GM12878 (cell line): ENCODE results near the gene OAF. TPM values are rescaled to one million over a fixed set of nuclear protein-coding genes. Genes with fewer than 3 reads are reported as not detected.

Experiments used
- EZH2 ChIP-seq: IDR thresholded peaks from 2 replicates; pipeline ENCODE4 v1.6.1; 2012; ENCODE audit warnings: low read depth, mild to moderate bottlenecking, control low read depth, inconsistent platforms, low read length, borderline replicate concordance; ENCODE audit not compliant: control insufficient read depth
- FOXK2 ChIP-seq: fragments of 450-650 bp; IDR thresholded peaks from 2 replicates; pipeline ENCODE4 v1.6.1; 2017; ENCODE audit warnings: mild to moderate bottlenecking, moderate library complexity
- NR2F1 ChIP-seq: fragments of 450-650 bp; conservative IDR thresholded peaks from 2 replicates; pipeline ENCODE4 v1.6.1; 2017; ENCODE audit warnings: mild to moderate bottlenecking
- RB1 ChIP-seq: fragments of 450-650 bp; formaldehyde crosslinking; IDR thresholded peaks from 2 replicates; pipeline ENCODE4 v1.6.1; 2017; ENCODE audit warnings: mild to moderate bottlenecking, borderline replicate concordance
- RFX5 ChIP-seq: IDR thresholded peaks from 2 replicates; pipeline ENCODE4 v1.6.1; 2011; ENCODE audit warnings: low read depth, low read length, improper control_type of control experiment
- SIN3A ChIP-seq: IDR thresholded peaks from 2 replicates; pipeline ENCODE4 v1.6.1; 2012; ENCODE audit warnings: low read depth, low read length, improper control_type of control experiment
- SREBF2 ChIP-seq: IDR thresholded peaks from 2 replicates; pipeline ENCODE4 v1.6.1; 2012; ENCODE audit warnings: mild to moderate bottlenecking, low read length
- ZNF207 ChIP-seq: fragments of 450-650 bp; IDR thresholded peaks from 2 replicates; pipeline ENCODE4 v1.6.1; 2014; ENCODE audit warnings: antibody characterized with exemption, mild to moderate bottlenecking, borderline replicate concordance
- polyA plus RNA-seq, 11 experiments: library from polyadenylated mRNA; depleted of rRNA in 4 of 11; unstranded in 6 of 11; stranded (reverse) in 5 of 11; fragments of >200 nt; fragmentation: Nextera tagmentation in 4 of 11; fragmentation: Illumina TruSeq in 1 of 11; extraction: Ambion mirVana in 4 of 11; extraction: Trizol in 1 of 11; gene quantifications; 1 replicate in 1 of 11; 2 replicates in 10 of 11; pipeline versions ENCODE4 v1.2.1 to v1.2.3, GENCODE V29; 2011 to 2016; ENCODE audit warnings: inconsistent platforms in 2 of 11, missing spikeins in 2 of 11, low read depth in 1 of 11
- total RNA-seq, 4 experiments: library from RNA; depleted of rRNA in 3 of 4; stranded (reverse); fragments of >200 nt in 3 of 4; fragmentation: Illumina TruSeq in 1 of 4; extraction: Trizol in 1 of 4; gene quantifications; 2 replicates each; pipeline versions ENCODE4 v1.2.1 to v1.2.3, GENCODE V29; 2013 to 2021
- TF ChIP-seq, protein P1 (sequence below): fragments of 450-650 bp; formaldehyde crosslinking; IDR thresholded peaks from 2 replicates; pipeline ENCODE4 v1.5.0; 2022; ENCODE audit warnings: mild to moderate bottlenecking, missing genetic modification characterization
- TF ChIP-seq, protein P2 (sequence below): fragments of 450-650 bp; IDR thresholded peaks from 2 replicates; pipeline ENCODE4 v1.6.1; 2014; ENCODE audit warnings: mild to moderate bottlenecking
- TF ChIP-seq, protein P3 (sequence below): fragments of 450-650 bp; IDR thresholded peaks from 2 replicates; pipeline ENCODE4 v1.6.1; 2017; ENCODE audit warnings: mild to moderate bottlenecking, low read depth, inconsistent platforms; ENCODE audit not compliant: poor library complexity, severe bottlenecking
- TF ChIP-seq, protein P4 (sequence below): IDR thresholded peaks from 2 replicates; pipeline ENCODE4 v1.6.1; 2011; ENCODE audit warnings: borderline replicate concordance, low read depth, mild to moderate bottlenecking, moderate library complexity, mixed read lengths, low read length; ENCODE audit not compliant: insufficient read depth; ENCODE audit errors: extremely low read length
- TF ChIP-seq, protein P5 (sequence below): fragments of 450-650 bp; IDR thresholded peaks from 2 replicates; pipeline ENCODE4 v1.6.1; 2017; ENCODE audit warnings: borderline replicate concordance
- TF ChIP-seq, protein P6 (sequence below): fragments of 450-650 bp; IDR thresholded peaks from 2 replicates; pipeline ENCODE4 v1.6.1; 2016; ENCODE audit warnings: mild to moderate bottlenecking, moderate library complexity, borderline replicate concordance

Gene OAF
- total and polyA plus RNA-seq, 10 of the 15 experiments (the other 5 are each of a cell fraction or from before 2014, with no cell fraction given) = 0.10 to 4.7 (median 1.1) TPM

DNA sequence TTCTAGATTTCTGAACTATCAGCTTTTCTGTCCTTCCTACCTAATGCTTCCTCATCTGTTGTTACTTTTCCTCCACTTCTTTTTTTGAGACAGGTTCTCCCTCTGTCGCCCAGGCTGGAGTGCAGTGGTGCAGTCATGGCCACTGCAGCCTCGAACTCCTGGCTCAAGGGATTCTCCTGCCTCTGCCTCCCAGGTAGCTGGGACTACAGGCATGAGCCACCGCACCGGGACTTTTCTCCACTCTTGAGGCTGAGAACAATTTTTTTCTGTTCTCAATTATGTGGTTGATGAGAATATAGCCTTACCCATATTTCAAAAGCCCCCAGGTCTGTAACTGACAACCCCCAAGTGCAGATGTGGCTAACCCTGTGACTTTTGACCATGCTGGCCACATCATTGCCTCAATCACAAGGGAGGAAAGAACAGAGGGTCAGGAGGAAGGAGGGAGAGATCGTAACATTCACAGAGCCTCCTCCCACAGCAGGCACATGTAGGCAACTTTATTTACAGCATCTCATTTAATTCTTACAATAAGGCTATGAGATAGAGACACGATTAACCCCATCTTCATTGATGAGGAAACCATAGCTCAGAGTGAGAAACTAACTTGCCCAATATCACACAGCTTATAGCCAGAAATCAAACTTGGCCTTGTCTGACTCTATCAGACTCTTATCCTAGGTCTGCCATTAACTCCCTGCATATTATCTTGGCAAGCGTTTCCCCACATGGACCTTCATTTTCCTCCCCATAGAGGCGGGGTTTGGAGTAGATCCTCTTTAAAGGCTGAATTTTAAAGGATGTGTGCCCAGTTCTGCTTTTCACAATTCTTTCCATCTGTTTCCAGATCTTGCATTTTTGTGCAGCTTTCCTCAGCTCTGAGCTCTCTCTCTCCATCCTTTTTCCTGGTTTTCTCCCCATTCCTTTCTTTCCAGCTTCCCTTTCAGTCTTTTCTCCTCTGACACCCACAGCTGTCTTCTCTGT is 38.7 kb downstream of the OAF start (continued):
- TF ChIP-seq, protein P1, sequence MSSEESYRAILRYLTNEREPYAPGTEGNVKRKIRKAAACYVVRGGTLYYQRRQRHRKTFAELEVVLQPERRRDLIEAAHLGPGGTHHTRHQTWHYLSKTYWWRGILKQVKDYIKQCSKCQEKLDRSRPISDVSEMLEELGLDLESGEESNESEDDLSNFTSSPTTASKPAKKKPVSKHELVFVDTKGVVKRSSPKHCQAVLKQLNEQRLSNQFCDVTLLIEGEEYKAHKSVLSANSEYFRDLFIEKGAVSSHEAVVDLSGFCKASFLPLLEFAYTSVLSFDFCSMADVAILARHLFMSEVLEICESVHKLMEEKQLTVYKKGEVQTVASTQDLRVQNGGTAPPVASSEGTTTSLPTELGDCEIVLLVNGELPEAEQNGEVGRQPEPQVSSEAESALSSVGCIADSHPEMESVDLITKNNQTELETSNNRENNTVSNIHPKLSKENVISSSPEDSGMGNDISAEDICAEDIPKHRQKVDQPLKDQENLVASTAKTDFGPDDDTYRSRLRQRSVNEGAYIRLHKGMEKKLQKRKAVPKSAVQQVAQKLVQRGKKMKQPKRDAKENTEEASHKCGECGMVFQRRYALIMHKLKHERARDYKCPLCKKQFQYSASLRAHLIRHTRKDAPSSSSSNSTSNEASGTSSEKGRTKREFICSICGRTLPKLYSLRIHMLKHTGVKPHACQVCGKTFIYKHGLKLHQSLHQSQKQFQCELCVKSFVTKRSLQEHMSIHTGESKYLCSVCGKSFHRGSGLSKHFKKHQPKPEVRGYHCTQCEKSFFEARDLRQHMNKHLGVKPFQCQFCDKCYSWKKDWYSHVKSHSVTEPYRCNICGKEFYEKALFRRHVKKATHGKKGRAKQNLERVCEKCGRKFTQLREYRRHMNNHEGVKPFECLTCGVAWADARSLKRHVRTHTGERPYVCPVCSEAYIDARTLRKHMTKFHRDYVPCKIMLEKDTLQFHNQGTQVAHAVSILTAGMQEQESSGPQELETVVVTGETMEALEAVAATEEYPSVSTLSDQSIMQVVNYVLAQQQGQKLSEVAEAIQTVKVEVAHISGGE = no peak
- TF ChIP-seq, protein P2, sequence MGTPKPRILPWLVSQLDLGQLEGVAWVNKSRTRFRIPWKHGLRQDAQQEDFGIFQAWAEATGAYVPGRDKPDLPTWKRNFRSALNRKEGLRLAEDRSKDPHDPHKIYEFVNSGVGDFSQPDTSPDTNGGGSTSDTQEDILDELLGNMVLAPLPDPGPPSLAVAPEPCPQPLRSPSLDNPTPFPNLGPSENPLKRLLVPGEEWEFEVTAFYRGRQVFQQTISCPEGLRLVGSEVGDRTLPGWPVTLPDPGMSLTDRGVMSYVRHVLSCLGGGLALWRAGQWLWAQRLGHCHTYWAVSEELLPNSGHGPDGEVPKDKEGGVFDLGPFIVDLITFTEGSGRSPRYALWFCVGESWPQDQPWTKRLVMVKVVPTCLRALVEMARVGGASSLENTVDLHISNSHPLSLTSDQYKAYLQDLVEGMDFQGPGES = no peak
- TF ChIP-seq, protein P3, sequence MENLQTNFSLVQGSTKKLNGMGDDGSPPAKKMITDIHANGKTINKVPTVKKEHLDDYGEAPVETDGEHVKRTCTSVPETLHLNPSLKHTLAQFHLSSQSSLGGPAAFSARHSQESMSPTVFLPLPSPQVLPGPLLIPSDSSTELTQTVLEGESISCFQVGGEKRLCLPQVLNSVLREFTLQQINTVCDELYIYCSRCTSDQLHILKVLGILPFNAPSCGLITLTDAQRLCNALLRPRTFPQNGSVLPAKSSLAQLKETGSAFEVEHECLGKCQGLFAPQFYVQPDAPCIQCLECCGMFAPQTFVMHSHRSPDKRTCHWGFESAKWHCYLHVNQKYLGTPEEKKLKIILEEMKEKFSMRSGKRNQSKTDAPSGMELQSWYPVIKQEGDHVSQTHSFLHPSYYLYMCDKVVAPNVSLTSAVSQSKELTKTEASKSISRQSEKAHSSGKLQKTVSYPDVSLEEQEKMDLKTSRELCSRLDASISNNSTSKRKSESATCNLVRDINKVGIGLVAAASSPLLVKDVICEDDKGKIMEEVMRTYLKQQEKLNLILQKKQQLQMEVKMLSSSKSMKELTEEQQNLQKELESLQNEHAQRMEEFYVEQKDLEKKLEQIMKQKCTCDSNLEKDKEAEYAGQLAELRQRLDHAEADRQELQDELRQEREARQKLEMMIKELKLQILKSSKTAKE = no peak
- TF ChIP-seq EZH2 (no peak), RB1 (0 out of 2 replicates have a peak, but pooled peaks have one; percentile 24), NR2F1 (peak; percentile 95), ZNF207 (no peak), SREBF2 (no peak), FOXK2 (no peak), SIN3A (no peak), RFX5 (no peak)
- TF ChIP-seq, protein P4, sequence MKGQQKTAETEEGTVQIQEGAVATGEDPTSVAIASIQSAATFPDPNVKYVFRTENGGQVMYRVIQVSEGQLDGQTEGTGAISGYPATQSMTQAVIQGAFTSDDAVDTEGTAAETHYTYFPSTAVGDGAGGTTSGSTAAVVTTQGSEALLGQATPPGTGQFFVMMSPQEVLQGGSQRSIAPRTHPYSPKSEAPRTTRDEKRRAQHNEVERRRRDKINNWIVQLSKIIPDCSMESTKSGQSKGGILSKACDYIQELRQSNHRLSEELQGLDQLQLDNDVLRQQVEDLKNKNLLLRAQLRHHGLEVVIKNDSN = no peak
- TF ChIP-seq, protein P5, sequence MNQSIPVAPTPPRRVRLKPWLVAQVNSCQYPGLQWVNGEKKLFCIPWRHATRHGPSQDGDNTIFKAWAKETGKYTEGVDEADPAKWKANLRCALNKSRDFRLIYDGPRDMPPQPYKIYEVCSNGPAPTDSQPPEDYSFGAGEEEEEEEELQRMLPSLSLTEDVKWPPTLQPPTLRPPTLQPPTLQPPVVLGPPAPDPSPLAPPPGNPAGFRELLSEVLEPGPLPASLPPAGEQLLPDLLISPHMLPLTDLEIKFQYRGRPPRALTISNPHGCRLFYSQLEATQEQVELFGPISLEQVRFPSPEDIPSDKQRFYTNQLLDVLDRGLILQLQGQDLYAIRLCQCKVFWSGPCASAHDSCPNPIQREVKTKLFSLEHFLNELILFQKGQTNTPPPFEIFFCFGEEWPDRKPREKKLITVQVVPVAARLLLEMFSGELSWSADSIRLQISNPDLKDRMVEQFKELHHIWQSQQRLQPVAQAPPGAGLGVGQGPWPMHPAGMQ = peak; percentile 13; the same call in 1 of the 2 replicates
- TF ChIP-seq, protein P6, sequence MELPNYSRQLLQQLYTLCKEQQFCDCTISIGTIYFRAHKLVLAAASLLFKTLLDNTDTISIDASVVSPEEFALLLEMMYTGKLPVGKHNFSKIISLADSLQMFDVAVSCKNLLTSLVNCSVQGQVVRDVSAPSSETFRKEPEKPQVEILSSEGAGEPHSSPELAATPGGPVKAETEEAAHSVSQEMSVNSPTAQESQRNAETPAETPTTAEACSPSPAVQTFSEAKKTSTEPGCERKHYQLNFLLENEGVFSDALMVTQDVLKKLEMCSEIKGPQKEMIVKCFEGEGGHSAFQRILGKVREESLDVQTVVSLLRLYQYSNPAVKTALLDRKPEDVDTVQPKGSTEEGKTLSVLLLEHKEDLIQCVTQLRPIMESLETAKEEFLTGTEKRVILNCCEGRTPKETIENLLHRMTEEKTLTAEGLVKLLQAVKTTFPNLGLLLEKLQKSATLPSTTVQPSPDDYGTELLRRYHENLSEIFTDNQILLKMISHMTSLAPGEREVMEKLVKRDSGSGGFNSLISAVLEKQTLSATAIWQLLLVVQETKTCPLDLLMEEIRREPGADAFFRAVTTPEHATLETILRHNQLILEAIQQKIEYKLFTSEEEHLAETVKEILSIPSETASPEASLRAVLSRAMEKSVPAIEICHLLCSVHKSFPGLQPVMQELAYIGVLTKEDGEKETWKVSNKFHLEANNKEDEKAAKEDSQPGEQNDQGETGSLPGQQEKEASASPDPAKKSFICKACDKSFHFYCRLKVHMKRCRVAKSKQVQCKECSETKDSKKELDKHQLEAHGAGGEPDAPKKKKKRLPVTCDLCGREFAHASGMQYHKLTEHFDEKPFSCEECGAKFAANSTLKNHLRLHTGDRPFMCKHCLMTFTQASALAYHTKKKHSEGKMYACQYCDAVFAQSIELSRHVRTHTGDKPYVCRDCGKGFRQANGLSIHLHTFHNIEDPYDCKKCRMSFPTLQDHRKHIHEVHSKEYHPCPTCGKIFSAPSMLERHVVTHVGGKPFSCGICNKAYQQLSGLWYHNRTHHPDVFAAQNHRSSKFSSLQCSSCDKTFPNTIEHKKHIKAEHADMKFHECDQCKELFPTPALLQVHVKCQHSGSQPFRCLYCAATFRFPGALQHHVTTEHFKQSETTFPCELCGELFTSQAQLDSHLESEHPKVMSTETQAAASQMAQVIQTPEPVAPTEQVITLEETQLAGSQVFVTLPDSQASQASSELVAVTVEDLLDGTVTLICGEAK = no peak; the same call in 1 of the 2 replicates
